Colonic mucosa (tissue), 4 donors: ENCODE data around the gene ITGBL1. TPM values are rescaled to one million over a fixed set of nuclear protein-coding genes. Genes with fewer than 3 reads are reported as not detected.

ENCODE experiments used
- DNase-seq: peaks from one replicate; pipeline ENCODE4 v3.0.0-alpha.2; 2020
- H3K27ac ChIP-seq: fragments of 200-600 bp; one replicate; pipeline ENCODE4 v1.8.0; 2021
- H3K27me3 ChIP-seq: fragments of 200-600 bp; one replicate; pipeline ENCODE4 v1.8.0; 2021
- H3K36me3 ChIP-seq: fragments of 200-600 bp; one replicate; pipeline ENCODE4 v1.8.0; 2021
- H3K4me1 ChIP-seq: fragments of 200-600 bp; one replicate; pipeline ENCODE4 v1.8.0; 2021; ENCODE audit warnings: mild to moderate bottlenecking
- H3K4me3 ChIP-seq: fragments of 200-600 bp; one replicate; pipeline ENCODE4 v1.8.0; 2021
- H3K9ac ChIP-seq, 2 donors: one replicate each; pipeline ENCODE4 v1.7.0; 2013; ENCODE audit warnings: control low read depth in 2 of 2, low read depth in 2 of 2, low read length in 2 of 2
- H3K9me3 ChIP-seq: fragments of 200-600 bp; one replicate; pipeline ENCODE4 v1.8.0; 2021
- CTCF ChIP-seq: fragments of 200-600 bp; IDR thresholded peaks from one replicate; pipeline ENCODE4 v1.8.0; 2022; ENCODE audit warnings: antibody characterized with exemption, mild to moderate bottlenecking
- intact Hi-C: fragments of 100-400 bp; cut with DNase I; formaldehyde crosslinking; loops from one replicate; pipeline ENCODE4 v1.14.1; 2022
- total RNA-seq, 2 donors: library from RNA; stranded (reverse); fragmentation: NEBNext Ultra II Directional in 1 of 2; extraction: Animal tissue kit (Norgen Biotek cat#: 25700) in 1 of 2; gene quantifications; one replicate each; pipeline ENCODE4 v1.2.1, GENCODE V29; 2021
- donor health status: healthy.
- donor health status: DM: no; HTN: no; CAD: no.
- donor health status: DM: no; HTN: no; CAD: no.

Gene ITGBL1
- total RNA-seq, 2 donors from 2014 or later, result 0.25 to 0.72 TPM

GRCh38 chr13:101434486-101434885 lies 18.0 kb upstream of the ITGBL1 start:
- no peaks in the 10 kb centered on the region for H3K27me3 ChIP-seq

GRCh38 chr13:101447852-101448251 lies 4.6 kb upstream of the ITGBL1 start:
- no peak overlapping the region for H3K27ac ChIP-seq
- no peaks in the 10 kb centered on the region for H3K27me3 ChIP-seq
- DNase-seq, result no peak
- no peaks in the 10 kb centered on the region for H3K36me3 ChIP-seq
- TF ChIP-seq CTCF, result no peak
- no peak overlapping the region for H3K9ac ChIP-seq
- intact Hi-C loops, result no loop called here
- no peaks in the 10 kb centered on the region for H3K4me1 ChIP-seq
- H3K4me3 ChIP-seq, result no peak overlapping the region
- no peaks in the 10 kb centered on the region for H3K9me3 ChIP-seq

More at GRCh38 chr13:101434486-101434885, 18.0 kb upstream of the ITGBL1 start:
- H3K36me3 ChIP-seq, result no peaks in the 10 kb centered on the region
- H3K4me3 ChIP-seq, result no peak overlapping the region
- H3K9me3 ChIP-seq, result no peaks in the 10 kb centered on the region
- H3K9ac ChIP-seq, result no peak overlapping the region
- TF ChIP-seq CTCF, result no peak
- no peak overlapping the region for H3K27ac ChIP-seq
- no peak for DNase-seq
- intact Hi-C loops, result no loop called here
- H3K4me1 ChIP-seq, result no peaks in the 10 kb centered on the region

- no peak for TF ChIP-seq CTCF
- no peaks in the 10 kb centered on the region for H3K9me3 ChIP-seq
- DNase-seq, result no peak
- intact Hi-C loops, result no loop called here
- H3K4me3 ChIP-seq, result no peak overlapping the region
- H3K27ac ChIP-seq, result no peak overlapping the region
- no peaks in the 10 kb centered on the region for H3K27me3 ChIP-seq
- H3K36me3 ChIP-seq, result no peaks in the 10 kb centered on the region
- H3K9ac ChIP-seq, result no peak overlapping the region
- no peaks in the 10 kb centered on the region for H3K4me1 ChIP-seq
These were observed 2.4 kb upstream of the ITGBL1 start for GRCh38 chr13:101449790-101450748.

- intact Hi-C loops, result no loop called here
- H3K27ac ChIP-seq, result no peak overlapping the region
These were observed 1.7 kb upstream of the ITGBL1 start for GRCh38 chr13:101450749-101451130.

GRCh38 chr13:101451641-101452040 lies 834 bp upstream of the ITGBL1 start:
- H3K36me3 ChIP-seq, result no peaks in the 10 kb centered on the region
- H3K9ac ChIP-seq, result no peak overlapping the region
- no peak for TF ChIP-seq CTCF

More at GRCh38 chr13:101450749-101451130, 1.7 kb upstream of the ITGBL1 start:
- Histone ChIP-seq H3K9me3 (no peaks in the 10 kb centered on the region), H3K4me1 (no peaks in the 10 kb centered on the region), H3K36me3 (no peaks in the 10 kb centered on the region), H3K27me3 (no peaks in the 10 kb centered on the region), H3K9ac (no peak overlapping the region), H3K4me3 (no peak overlapping the region)
- no peak for TF ChIP-seq CTCF
- no peak for DNase-seq

More at GRCh38 chr13:101451641-101452040, 834 bp upstream of the ITGBL1 start:
- Histone ChIP-seq H3K27me3 (no peaks in the 10 kb centered on the region), H3K4me1 (no peaks in the 10 kb centered on the region), H3K4me3 (no peak overlapping the region), H3K9me3 (no peaks in the 10 kb centered on the region), H3K27ac (no peak overlapping the region)
- intact Hi-C loops, result no loop called here
- DNase-seq, result no peak
